ENCODE measurements around the gene RPLP2. TPM values are rescaled to one million over a fixed set of nuclear protein-coding genes. Genes with fewer than 3 reads are reported as not detected.

RPLP2 gene
- polyA plus RNA-seq, 4 donors, result 1,144 to 2,714 (median 1,335) TPM

- Histone ChIP-seq H3K9me3 (ENCODE audit: control insufficient read depth in 2 of 2, insufficient read depth in 1 of 2, low read depth in 1 of 2, low read length in 1 of 2) (no peaks in the 10 kb centered on the region), H3K4me3 (ENCODE audit: low read depth in 1 of 3, low read length in 3 of 3) (peak overlapping the region in 2 of 3 donors; percentile 36 to 39), H3K27me3 (ENCODE audit: control insufficient read depth in 3 of 3, insufficient read depth in 3 of 3, low read length in 3 of 3) (peaks cover 0 to 15% (median 0%) of the 10 kb centered on the region in 3 donors), H3K4me1 (ENCODE audit: control insufficient read depth in 3 of 3, insufficient read depth in 2 of 3, low read depth in 1 of 3, low read length in 2 of 3) (peaks cover 8 to 77% (median 9%) of the 10 kb centered on the region in 3 donors), H3K36me3 (ENCODE audit: control insufficient read depth in 3 of 3, insufficient read depth in 2 of 3, low read depth in 1 of 3, low read length in 3 of 3) (peaks cover 0 to 16% (median 0%) of the 10 kb centered on the region in 3 donors), H3K27ac (ENCODE audit: low read depth in 1 of 3, low read length in 2 of 3) (peak overlapping the region in 1 of 3 donors; percentile 2)
- FAIRE-seq, result no peak
- DNase-seq, result no peak
- WGBS, 3 donors, result 2 to 5% (median 4%) methylated on average over 34 to 39 of the region's 39 CpGs
These were observed 20.1 kb downstream of the RPLP2 start for GRCh38 chr11:829847-830294.

GRCh38 chr11:830295-831117 is 20.7 kb downstream of the RPLP2 start:
- H3K27ac ChIP-seq (ENCODE audit: low read depth in 1 of 3, low read length in 2 of 3), result no peak overlapping the region
- no peaks in the 10 kb centered on the region for H3K9me3 ChIP-seq (ENCODE audit: control insufficient read depth in 2 of 2, insufficient read depth in 1 of 2, low read depth in 1 of 2, low read length in 1 of 2)
- peaks cover 8 to 75% (median 12%) of the 10 kb centered on the region in 3 donors for H3K4me1 ChIP-seq (ENCODE audit: control insufficient read depth in 3 of 3, insufficient read depth in 2 of 3, low read depth in 1 of 3, low read length in 2 of 3)
- FAIRE-seq (no peak), DNase-seq (peak; percentile 76 to 91)
- WGBS, 3 donors, result 3 to 8% (median 3%) methylated on average over 51 to 78 of the region's 78 CpGs
- H3K4me3 ChIP-seq (ENCODE audit: low read depth in 1 of 3, low read length in 3 of 3), result peak overlapping the region in 2 of 3 donors; percentile 32 to 39
- H3K27me3 ChIP-seq (ENCODE audit: control insufficient read depth in 3 of 3, insufficient read depth in 3 of 3, low read length in 3 of 3), result peaks cover 0 to 15% (median 0%) of the 10 kb centered on the region in 3 donors
- peaks cover 0 to 16% (median 0%) of the 10 kb centered on the region in 3 donors for H3K36me3 ChIP-seq (ENCODE audit: control insufficient read depth in 3 of 3, insufficient read depth in 2 of 3, low read depth in 1 of 3, low read length in 3 of 3)

GRCh38 chr11:831118-831864 is 21.5 kb downstream of the RPLP2 start:
- no peaks in the 10 kb centered on the region for H3K9me3 ChIP-seq (ENCODE audit: control insufficient read depth in 2 of 2, insufficient read depth in 1 of 2, low read depth in 1 of 2, low read length in 1 of 2)
- peaks cover 0 to 17% (median 0%) of the 10 kb centered on the region in 3 donors for H3K36me3 ChIP-seq (ENCODE audit: control insufficient read depth in 3 of 3, insufficient read depth in 2 of 3, low read depth in 1 of 3, low read length in 3 of 3)
- no peak overlapping the region for H3K27ac ChIP-seq (ENCODE audit: low read depth in 1 of 3, low read length in 2 of 3)
- H3K4me3 ChIP-seq (ENCODE audit: low read depth in 1 of 3, low read length in 3 of 3), result peak overlapping the region in 1 of 3 donors; percentile 39
- peaks cover 6 to 70% (median 12%) of the 10 kb centered on the region in 3 donors for H3K4me1 ChIP-seq (ENCODE audit: control insufficient read depth in 3 of 3, insufficient read depth in 2 of 3, low read depth in 1 of 3, low read length in 2 of 3)
- FAIRE-seq (no peak), DNase-seq (no peak)
- WGBS, 3 donors, result 60 to 64% (median 62%) methylated on average over 26 to 31 of the region's 31 CpGs
- H3K27me3 ChIP-seq (ENCODE audit: control insufficient read depth in 3 of 3, insufficient read depth in 3 of 3, low read length in 3 of 3), result peaks cover 0 to 15% (median 0%) of the 10 kb centered on the region in 3 donors

GRCh38 chr11:831961-832528 is 22.3 kb downstream of the RPLP2 start:
- peak overlapping the region in 2 of 3 donors; percentile 50 to 65 for H3K27ac ChIP-seq (ENCODE audit: low read depth in 1 of 3, low read length in 2 of 3)
- no peak for DNase-seq
- H3K9me3 ChIP-seq (ENCODE audit: control insufficient read depth in 2 of 2, insufficient read depth in 1 of 2, low read depth in 1 of 2, low read length in 1 of 2), result no peaks in the 10 kb centered on the region
- peak overlapping the region; percentile 49 to 75 (median 51) for H3K4me3 ChIP-seq (ENCODE audit: low read depth in 1 of 3, low read length in 3 of 3)
- H3K4me1 ChIP-seq (ENCODE audit: control insufficient read depth in 3 of 3, insufficient read depth in 2 of 3, low read depth in 1 of 3, low read length in 2 of 3), result peaks cover 6 to 71% (median 12%) of the 10 kb centered on the region in 3 donors
- 72 to 83% (median 73%) methylated on average over 17 to 23 of the region's 23 CpGs for WGBS, 3 donors
- peaks cover 0 to 24% (median 3%) of the 10 kb centered on the region in 3 donors for H3K36me3 ChIP-seq (ENCODE audit: control insufficient read depth in 3 of 3, insufficient read depth in 2 of 3, low read depth in 1 of 3, low read length in 3 of 3)
- peaks cover 0 to 15% (median 0%) of the 10 kb centered on the region in 3 donors for H3K27me3 ChIP-seq (ENCODE audit: control insufficient read depth in 3 of 3, insufficient read depth in 3 of 3, low read length in 3 of 3)
- no peak for FAIRE-seq

- Histone ChIP-seq H3K9me3 (ENCODE audit: control insufficient read depth in 2 of 2, insufficient read depth in 1 of 2, low read depth in 1 of 2, low read length in 1 of 2) (no peaks in the 10 kb centered on the region), H3K4me3 (ENCODE audit: low read depth in 1 of 3, low read length in 3 of 3) (peak within 1 kb of the TSS; percentile 51 to 80 (median 75)), H3K36me3 (ENCODE audit: control insufficient read depth in 3 of 3, insufficient read depth in 2 of 3, low read depth in 1 of 3, low read length in 3 of 3) (peaks cover 1 to 30% (median 8%) of the 10 kb centered on the region in 3 donors), H3K27me3 (ENCODE audit: control insufficient read depth in 3 of 3, insufficient read depth in 3 of 3, low read length in 3 of 3) (peaks cover 0 to 15% (median 0%) of the 10 kb centered on the region in 3 donors), H3K27ac (ENCODE audit: low read depth in 1 of 3, low read length in 2 of 3) (peak within 1 kb of the TSS; percentile 88 to 98 (median 96)), H3K4me1 (ENCODE audit: control insufficient read depth in 3 of 3, insufficient read depth in 2 of 3, low read depth in 1 of 3, low read length in 2 of 3) (peaks cover 6 to 71% (median 12%) of the 10 kb centered on the region in 3 donors)
- FAIRE-seq (no peak), DNase-seq (peak; percentile 72 to 84)
- WGBS, 3 donors, result 2 to 6% (median 4%) methylated on average over 26 to 66 of the region's 67 CpGs
These were observed 22.9 kb downstream of the RPLP2 start, which contains the start of gene CD151 for GRCh38 chr11:832529-833113. CD151 (plus strand) TSS chr11:832952; CDS start chr11:836070, 3,118 bp downstream.

- Histone ChIP-seq H3K36me3 (ENCODE audit: control insufficient read depth in 3 of 3, insufficient read depth in 2 of 3, low read depth in 1 of 3, low read length in 3 of 3) (peaks cover 7 to 36% (median 13%) of the 10 kb centered on the region in 3 donors), H3K4me1 (ENCODE audit: control insufficient read depth in 3 of 3, insufficient read depth in 2 of 3, low read depth in 1 of 3, low read length in 2 of 3) (peaks cover 2 to 71% (median 12%) of the 10 kb centered on the region in 3 donors), H3K27me3 (ENCODE audit: control insufficient read depth in 3 of 3, insufficient read depth in 3 of 3, low read length in 3 of 3) (peaks cover 0 to 15% (median 0%) of the 10 kb centered on the region in 3 donors), H3K9me3 (ENCODE audit: control insufficient read depth in 2 of 2, insufficient read depth in 1 of 2, low read depth in 1 of 2, low read length in 1 of 2) (no peaks in the 10 kb centered on the region), H3K4me3 (ENCODE audit: low read depth in 1 of 3, low read length in 3 of 3) (peak overlapping the region; percentile 51 to 80 (median 75)), H3K27ac (ENCODE audit: low read depth in 1 of 3, low read length in 2 of 3) (peak overlapping the region; percentile 88 to 98 (median 96))
- WGBS, 3 donors, result 0 to 1% (median 1%) methylated on average over 25 to 55 of the region's 55 CpGs
- no peak for FAIRE-seq
- peak; percentile 74 to 91 for DNase-seq
These were observed 23.5 kb downstream of the RPLP2 start for GRCh38 chr11:833114-833791.

- Histone ChIP-seq H3K9me3 (ENCODE audit: control insufficient read depth in 2 of 2, insufficient read depth in 1 of 2, low read depth in 1 of 2, low read length in 1 of 2) (no peaks in the 10 kb centered on the region), H3K4me1 (ENCODE audit: control insufficient read depth in 3 of 3, insufficient read depth in 2 of 3, low read depth in 1 of 3, low read length in 2 of 3) (peaks cover 2 to 71% (median 12%) of the 10 kb centered on the region in 3 donors), H3K27me3 (ENCODE audit: control insufficient read depth in 3 of 3, insufficient read depth in 3 of 3, low read length in 3 of 3) (peaks cover 0 to 15% (median 0%) of the 10 kb centered on the region in 3 donors), H3K4me3 (ENCODE audit: low read depth in 1 of 3, low read length in 3 of 3) (peak overlapping the region; percentile 51 to 80 (median 75)), H3K36me3 (ENCODE audit: control insufficient read depth in 3 of 3, insufficient read depth in 2 of 3, low read depth in 1 of 3, low read length in 3 of 3) (peaks cover 12 to 43% (median 14%) of the 10 kb centered on the region in 3 donors), H3K27ac (ENCODE audit: low read depth in 1 of 3, low read length in 2 of 3) (peak overlapping the region; percentile 88 to 98 (median 96))
- FAIRE-seq (no peak), DNase-seq (peak; percentile 55 to 83)
- 19 to 40% (median 28%) methylated on average over 9 of the region's 9 CpGs for WGBS, 3 donors
These were observed 24.1 kb downstream of the RPLP2 start for GRCh38 chr11:833849-834311.
